HCT116 (cell line): ENCODE data around the gene HPS1. TPM values are rescaled to one million over a fixed set of nuclear protein-coding genes. Genes with fewer than 3 reads are reported as not detected.

Experiments used
- ATAC-seq: fragments of 200-7000 bp; cut with Tn5 transposase; 2 replicates; pipeline ENCODE4 v1.9.1; 2020; ENCODE audit warnings: mild to moderate bottlenecking, moderate library complexity
- BruUV-seq: library from RNA; stranded (reverse); fragments of 400-500 nt; replicated peaks from 2 replicates; lab custom pipeline; 2021; lab: Mats Ljungman, UMichigan
- CTCF ChIA-PET: fragments of 300-600 bp; sonication (Branson Sonifier 250); formaldehyde crosslinking; loops from one replicate; lab custom pipeline; 2021; ENCODE audit warnings: antibody characterized with exemption; lab: Charles Lee
- POLR2A ChIA-PET: fragments of 300-600, 350-600 bp; sonication (Branson Sonifier 250); formaldehyde crosslinking; loops from one replicate; lab custom pipeline; 2021; ENCODE audit warnings: antibody characterized with exemption; lab: Charles Lee
- RAD21 ChIA-PET, 2 experiments: fragments of 300-600 bp; sonication (Branson Sonifier 250); formaldehyde crosslinking; loops; one replicate each; lab custom pipeline; 2023; ENCODE audit warnings: low total read pairs in 2 of 2; ENCODE audit not compliant: uncharacterized antibody in 2 of 2, unreplicated experiment in 2 of 2, low non-redundant PET in 1 of 2; lab: Charles Lee
- DNase-seq: peaks from one replicate; pipeline ENCODE4 v3.0.0-alpha.2; 2010; ENCODE audit warnings: low read depth, low spot score
- H2AFZ ChIP-seq: fragments of 200-600 bp; shearing (Covaris generic), sonication (generic); 2 replicates; pipeline ENCODE4 v1.6.1; 2017; ENCODE audit warnings: low read depth, mixed run types, mixed read lengths, antibody characterized with exemption, low read length; ENCODE audit not compliant: poor library complexity, severe bottlenecking
- H3K27ac ChIP-seq: 2 replicates; pipeline ENCODE4 v1.5.1; 2012; ENCODE audit warnings: low read depth, low read length
- H3K27me3 ChIP-seq: fragments of 200-600 bp; sonication (generic); 2 replicates; pipeline ENCODE4 v1.6.1; 2016; ENCODE audit warnings: mixed run types, low read length, mixed read lengths; ENCODE audit not compliant: insufficient read depth
- H3K36me3 ChIP-seq, 2 experiments: fragments of 200-500 bp in 1 of 2; fragments of 200-600 bp in 1 of 2; sonication (Bioruptor generic) in 1 of 2; sonication (generic) in 1 of 2; 2 replicates each; pipeline versions ENCODE4 v1.5.1 to v1.6.1; 2014 to 2016; ENCODE audit warnings: low read length in 2 of 2, inconsistent platforms in 1 of 2, mixed read lengths in 1 of 2, mixed run types in 1 of 2; ENCODE audit not compliant: insufficient read depth in 2 of 2, control insufficient read depth in 1 of 2
- H3K4me1 ChIP-seq, 2 experiments: fragments of 200-600 bp in 1 of 2; sonication (generic) in 1 of 2; 2 replicates each; pipeline versions ENCODE4 v1.5.1 to v1.6.1; 2012 to 2017; ENCODE audit warnings: low read length in 2 of 2, inconsistent platforms in 1 of 2, mild to moderate bottlenecking in 1 of 2, mixed read lengths in 1 of 2, mixed run types in 1 of 2, moderate library complexity in 1 of 2; ENCODE audit not compliant: insufficient read depth in 2 of 2, control insufficient read depth in 1 of 2
- H3K4me2 ChIP-seq: fragments of 200-600 bp; sonication (generic); 2 replicates; pipeline ENCODE4 v1.6.1; 2017; ENCODE audit warnings: mixed run types, low read length, mixed read lengths
- H3K4me3 ChIP-seq, 2 experiments: fragments of 200-600 bp in 1 of 2; sonication (generic) in 1 of 2; replicated peaks in 1 of 2; 2 replicates each; pipeline ENCODE4 v1.5.1; 2011 to 2016; ENCODE audit warnings: low read length in 2 of 2, control low read depth in 1 of 2, low read depth in 1 of 2, mild to moderate bottlenecking in 1 of 2, mixed read lengths in 1 of 2, mixed run types in 1 of 2
- H3K79me2 ChIP-seq: fragments of 200-600 bp; sonication (generic); 2 replicates; pipeline ENCODE4 v1.6.1; 2017; ENCODE audit warnings: mild to moderate bottlenecking, mixed run types, low read length, moderate library complexity, mixed read lengths; ENCODE audit not compliant: insufficient read depth
- H3K9ac ChIP-seq: fragments of 200-600 bp; sonication (generic); 2 replicates; pipeline ENCODE4 v1.6.1; 2016; ENCODE audit warnings: low read length, mixed read lengths
- H3K9me2 ChIP-seq: fragments of 200-600 bp; sonication (generic), shearing (Covaris generic); 2 replicates; pipeline ENCODE4 v1.6.1; 2017; ENCODE audit warnings: mixed run types, mild to moderate bottlenecking, moderate library complexity; ENCODE audit not compliant: insufficient read depth
- H3K9me3 ChIP-seq, 2 experiments: fragments of 200-500 bp in 1 of 2; fragments of 200-600 bp in 1 of 2; sonication (Bioruptor generic) in 1 of 2; sonication (generic) in 1 of 2; 2 replicates each; pipeline ENCODE4 v1.6.1; 2014 to 2017; ENCODE audit warnings: low read length in 2 of 2, mixed read lengths in 2 of 2, inconsistent platforms in 1 of 2, low read depth in 1 of 2, mild to moderate bottlenecking in 1 of 2, mixed run types in 1 of 2, moderate library complexity in 1 of 2; ENCODE audit not compliant: control insufficient read depth in 1 of 2, insufficient read depth in 1 of 2
- H4K20me1 ChIP-seq: fragments of 200-600 bp; sonication (generic), shearing (Covaris generic); 2 replicates; pipeline ENCODE4 v1.6.1; 2017; ENCODE audit warnings: mixed run types, mild to moderate bottlenecking, moderate library complexity; ENCODE audit not compliant: insufficient read depth
- CBX3 ChIP-seq: IDR thresholded peaks from 2 replicates; pipeline ENCODE4 v1.6.1; 2012; ENCODE audit warnings: low read depth
- CEBPB ChIP-seq: IDR thresholded peaks from 2 replicates; pipeline ENCODE4 v1.6.1; 2012; ENCODE audit warnings: low read depth
- EGR1 ChIP-seq: IDR thresholded peaks from 2 replicates; pipeline ENCODE4 v1.6.1; 2012; ENCODE audit warnings: low read depth
- EZH2 ChIP-seq: fragments of 200-600 bp; sonication (generic); IDR thresholded peaks from 2 replicates; pipeline ENCODE4 v1.6.1; 2017; ENCODE audit warnings: antibody characterized with exemption, mixed run types
- EZH2phosphoT487 ChIP-seq: fragments of 200-600 bp; IDR thresholded peaks from 2 replicates; pipeline ENCODE4 v1.6.1; 2018; ENCODE audit warnings: antibody characterized with exemption, borderline replicate concordance
- POLR2A ChIP-seq: IDR thresholded peaks from 2 replicates; pipeline ENCODE4 v1.7.0; 2011; ENCODE audit warnings: borderline replicate concordance; ENCODE audit not compliant: insufficient read depth, insufficient read length; ENCODE audit errors: extremely low read depth
- POLR2AphosphoS5 ChIP-seq: IDR thresholded peaks from 2 replicates; pipeline ENCODE4 v1.6.1; 2011; ENCODE audit warnings: mild to moderate bottlenecking, low read depth, low read length, moderate library complexity
- RAD21 ChIP-seq: IDR thresholded peaks from 2 replicates; pipeline ENCODE4 v1.6.1; 2012; ENCODE audit warnings: low read depth, mild to moderate bottlenecking
- SIN3A ChIP-seq: IDR thresholded peaks from 2 replicates; pipeline ENCODE4 v1.6.1; 2012; ENCODE audit warnings: low read depth
- SP1 ChIP-seq: IDR thresholded peaks from 2 replicates; pipeline ENCODE4 v1.6.1; 2012; ENCODE audit warnings: low read depth
- SRF ChIP-seq: IDR thresholded peaks from 2 replicates; pipeline ENCODE4 v1.6.1; 2012; ENCODE audit warnings: low read depth
- YY1 ChIP-seq: IDR thresholded peaks from 2 replicates; pipeline ENCODE4 v1.6.1; 2011; ENCODE audit warnings: low read length, low read depth, moderate library complexity, mild to moderate bottlenecking; ENCODE audit not compliant: insufficient replicate concordance; ENCODE audit errors: extremely low read depth
- ZFX ChIP-seq: fragments of 450-650 bp; IDR thresholded peaks from 2 replicates; pipeline ENCODE4 v1.6.1; 2017
- intact Hi-C: fragments of 100-400 bp; cut with micrococcal nuclease; formaldehyde crosslinking; loops from 2 replicates; pipeline ENCODE4 v1.10.0; 2022
- total RNA-seq: library from RNA; stranded (reverse); gene quantifications from one replicate; pipeline ENCODE4 v1.2.1, GENCODE V29; 2021; ENCODE audit not compliant: unreplicated experiment
- TF ChIP-seq, protein P1 (sequence below): IDR thresholded peaks from 2 replicates; pipeline ENCODE4 v1.6.1; 2012
- TF ChIP-seq, protein P2 (sequence below): IDR thresholded peaks from 2 replicates; pipeline ENCODE4 v1.6.1; 2012
- TF ChIP-seq, protein P3 (sequence below): IDR thresholded peaks from 2 replicates; pipeline ENCODE4 v1.6.1; 2011; ENCODE audit warnings: mild to moderate bottlenecking, low read length, moderate library complexity; ENCODE audit not compliant: insufficient replicate concordance; ENCODE audit errors: extremely low read depth
- TF ChIP-seq, protein P4 (sequence below), 3 experiments: fragments of 200-600 bp in 1 of 3; sonication (generic) in 1 of 3; IDR thresholded peaks in 2 of 3; conservative IDR thresholded peaks in 1 of 3; 2 replicates each; pipeline ENCODE4 v1.5.1; 2012 to 2017; ENCODE audit warnings: low read depth in 2 of 3, low read length in 2 of 3, antibody characterized with exemption in 1 of 3, borderline replicate concordance in 1 of 3, control low read depth in 1 of 3, mild to moderate bottlenecking in 1 of 3, mixed read lengths in 1 of 3, mixed run types in 1 of 3, moderate library complexity in 1 of 3; ENCODE audit not compliant: insufficient read depth in 1 of 3
- TF ChIP-seq, protein P5 (sequence below): IDR thresholded peaks from 2 replicates; pipeline ENCODE4 v1.6.1; 2012; ENCODE audit warnings: low read depth

Gene HPS1
- total RNA-seq, 1 experiment from 2014 or later, result 64.3 TPM

DNA sequence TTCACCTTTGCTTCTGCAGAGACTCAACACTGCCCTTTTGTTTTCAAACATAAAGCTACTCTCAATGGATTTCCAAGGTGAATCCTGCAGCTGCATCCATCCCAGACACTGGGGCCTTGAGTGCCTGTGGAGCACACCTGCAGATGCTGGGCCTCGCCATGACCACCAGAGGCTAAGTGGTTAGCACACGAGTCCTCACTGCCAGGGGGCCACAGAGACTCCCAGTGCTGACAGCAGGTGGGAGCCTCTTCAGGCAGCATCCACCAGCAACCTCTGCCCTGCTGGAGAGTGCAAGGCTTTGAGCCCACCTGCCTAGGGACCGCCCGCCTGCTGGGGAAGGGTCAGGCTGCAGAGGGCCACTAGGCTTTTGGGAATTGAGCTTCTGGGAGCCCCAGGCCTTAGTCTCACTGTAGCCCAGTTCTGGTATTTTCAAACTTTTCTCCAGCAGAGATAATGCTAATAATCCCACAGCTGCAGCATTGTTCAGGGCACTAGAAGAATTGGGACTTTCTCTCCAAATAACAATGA is 9.4 kb upstream of the HPS1 start:
- Histone ChIP-seq H3K36me3 (no peaks in the 10 kb centered on the region), H3K9me3 (no peaks in the 10 kb centered on the region), H3K9me2 (no peaks in the 10 kb centered on the region), H3K4me1 (peaks cover 9 to 10% of the 10 kb centered on the region in 2 experiments), H3K4me2 (no peak overlapping the region), H4K20me1 (no peaks in the 10 kb centered on the region), H3K27ac (no peak overlapping the region), H3K27me3 (no peaks in the 10 kb centered on the region; the same call in 1 of the 2 replicates), H3K4me3 (no peak overlapping the region), H2AFZ (no peak overlapping the region), H3K79me2 (no peaks in the 10 kb centered on the region), H3K9ac (no peak overlapping the region)
- no peak for DNase-seq
- ATAC-seq, result no peak
- no TSS peak for BruUV-seq
- RAD21 ChIA-PET, result no interaction called here
- intact Hi-C loops, result no loop called here
- POLR2A ChIA-PET, result no interaction called here
- CTCF ChIA-PET, result interaction anchor here (0.9 kb wide), 1 partner anchor 821 kb away, joined by 4 read pairs; no protein-coding TSS in a partner anchor
- TF ChIP-seq, protein P1, sequence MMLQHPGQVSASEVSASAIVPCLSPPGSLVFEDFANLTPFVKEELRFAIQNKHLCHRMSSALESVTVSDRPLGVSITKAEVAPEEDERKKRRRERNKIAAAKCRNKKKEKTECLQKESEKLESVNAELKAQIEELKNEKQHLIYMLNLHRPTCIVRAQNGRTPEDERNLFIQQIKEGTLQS, result no peak
- TF ChIP-seq EGR1 (no peak), SRF (no peak), POLR2AphosphoS5 (no peak), SIN3A (no peak), CEBPB (no peak), YY1 (no peak), ZFX (no peak), EZH2phosphoT487 (no peak), SP1 (no peak), CBX3 (no peak), EZH2 (no peak), POLR2A (no peak), RAD21 (no peak)
- TF ChIP-seq, protein P2, sequence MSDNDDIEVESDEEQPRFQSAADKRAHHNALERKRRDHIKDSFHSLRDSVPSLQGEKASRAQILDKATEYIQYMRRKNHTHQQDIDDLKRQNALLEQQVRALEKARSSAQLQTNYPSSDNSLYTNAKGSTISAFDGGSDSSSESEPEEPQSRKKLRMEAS, result no peak
- TF ChIP-seq, protein P3, sequence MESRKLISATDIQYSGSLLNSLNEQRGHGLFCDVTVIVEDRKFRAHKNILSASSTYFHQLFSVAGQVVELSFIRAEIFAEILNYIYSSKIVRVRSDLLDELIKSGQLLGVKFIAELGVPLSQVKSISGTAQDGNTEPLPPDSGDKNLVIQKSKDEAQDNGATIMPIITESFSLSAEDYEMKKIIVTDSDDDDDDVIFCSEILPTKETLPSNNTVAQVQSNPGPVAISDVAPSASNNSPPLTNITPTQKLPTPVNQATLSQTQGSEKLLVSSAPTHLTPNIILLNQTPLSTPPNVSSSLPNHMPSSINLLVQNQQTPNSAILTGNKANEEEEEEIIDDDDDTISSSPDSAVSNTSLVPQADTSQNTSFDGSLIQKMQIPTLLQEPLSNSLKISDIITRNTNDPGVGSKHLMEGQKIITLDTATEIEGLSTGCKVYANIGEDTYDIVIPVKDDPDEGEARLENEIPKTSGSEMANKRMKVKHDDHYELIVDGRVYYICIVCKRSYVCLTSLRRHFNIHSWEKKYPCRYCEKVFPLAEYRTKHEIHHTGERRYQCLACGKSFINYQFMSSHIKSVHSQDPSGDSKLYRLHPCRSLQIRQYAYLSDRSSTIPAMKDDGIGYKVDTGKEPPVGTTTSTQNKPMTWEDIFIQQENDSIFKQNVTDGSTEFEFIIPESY, result no peak
- TF ChIP-seq, protein P4, sequence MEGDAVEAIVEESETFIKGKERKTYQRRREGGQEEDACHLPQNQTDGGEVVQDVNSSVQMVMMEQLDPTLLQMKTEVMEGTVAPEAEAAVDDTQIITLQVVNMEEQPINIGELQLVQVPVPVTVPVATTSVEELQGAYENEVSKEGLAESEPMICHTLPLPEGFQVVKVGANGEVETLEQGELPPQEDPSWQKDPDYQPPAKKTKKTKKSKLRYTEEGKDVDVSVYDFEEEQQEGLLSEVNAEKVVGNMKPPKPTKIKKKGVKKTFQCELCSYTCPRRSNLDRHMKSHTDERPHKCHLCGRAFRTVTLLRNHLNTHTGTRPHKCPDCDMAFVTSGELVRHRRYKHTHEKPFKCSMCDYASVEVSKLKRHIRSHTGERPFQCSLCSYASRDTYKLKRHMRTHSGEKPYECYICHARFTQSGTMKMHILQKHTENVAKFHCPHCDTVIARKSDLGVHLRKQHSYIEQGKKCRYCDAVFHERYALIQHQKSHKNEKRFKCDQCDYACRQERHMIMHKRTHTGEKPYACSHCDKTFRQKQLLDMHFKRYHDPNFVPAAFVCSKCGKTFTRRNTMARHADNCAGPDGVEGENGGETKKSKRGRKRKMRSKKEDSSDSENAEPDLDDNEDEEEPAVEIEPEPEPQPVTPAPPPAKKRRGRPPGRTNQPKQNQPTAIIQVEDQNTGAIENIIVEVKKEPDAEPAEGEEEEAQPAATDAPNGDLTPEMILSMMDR (IDR thresholded peaks at IDR 0.05 in 2 of 3, conservative IDR thresholded peaks at IDR 0.05 in 1 of 3; ENCODE audit: borderline replicate concordance in 1 of 3, insufficient read depth in 1 of 3, low read depth in 2 of 3, low read length in 2 of 3), result no peak
- TF ChIP-seq, protein P5, sequence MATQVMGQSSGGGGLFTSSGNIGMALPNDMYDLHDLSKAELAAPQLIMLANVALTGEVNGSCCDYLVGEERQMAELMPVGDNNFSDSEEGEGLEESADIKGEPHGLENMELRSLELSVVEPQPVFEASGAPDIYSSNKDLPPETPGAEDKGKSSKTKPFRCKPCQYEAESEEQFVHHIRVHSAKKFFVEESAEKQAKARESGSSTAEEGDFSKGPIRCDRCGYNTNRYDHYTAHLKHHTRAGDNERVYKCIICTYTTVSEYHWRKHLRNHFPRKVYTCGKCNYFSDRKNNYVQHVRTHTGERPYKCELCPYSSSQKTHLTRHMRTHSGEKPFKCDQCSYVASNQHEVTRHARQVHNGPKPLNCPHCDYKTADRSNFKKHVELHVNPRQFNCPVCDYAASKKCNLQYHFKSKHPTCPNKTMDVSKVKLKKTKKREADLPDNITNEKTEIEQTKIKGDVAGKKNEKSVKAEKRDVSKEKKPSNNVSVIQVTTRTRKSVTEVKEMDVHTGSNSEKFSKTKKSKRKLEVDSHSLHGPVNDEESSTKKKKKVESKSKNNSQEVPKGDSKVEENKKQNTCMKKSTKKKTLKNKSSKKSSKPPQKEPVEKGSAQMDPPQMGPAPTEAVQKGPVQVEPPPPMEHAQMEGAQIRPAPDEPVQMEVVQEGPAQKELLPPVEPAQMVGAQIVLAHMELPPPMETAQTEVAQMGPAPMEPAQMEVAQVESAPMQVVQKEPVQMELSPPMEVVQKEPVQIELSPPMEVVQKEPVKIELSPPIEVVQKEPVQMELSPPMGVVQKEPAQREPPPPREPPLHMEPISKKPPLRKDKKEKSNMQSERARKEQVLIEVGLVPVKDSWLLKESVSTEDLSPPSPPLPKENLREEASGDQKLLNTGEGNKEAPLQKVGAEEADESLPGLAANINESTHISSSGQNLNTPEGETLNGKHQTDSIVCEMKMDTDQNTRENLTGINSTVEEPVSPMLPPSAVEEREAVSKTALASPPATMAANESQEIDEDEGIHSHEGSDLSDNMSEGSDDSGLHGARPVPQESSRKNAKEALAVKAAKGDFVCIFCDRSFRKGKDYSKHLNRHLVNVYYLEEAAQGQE, result no peak
